Activated CD4-positive, alpha-beta T cell treated with anti-CD3 and anti-CD28 coated beads for 1 hour (primary cell): ENCODE measurements around the gene SFMBT2.

Experiments
- DNase-seq: peaks from one replicate; pipeline ENCODE4 v3.0.0-alpha.2; 2020

The SFMBT2 gene

DNA sequence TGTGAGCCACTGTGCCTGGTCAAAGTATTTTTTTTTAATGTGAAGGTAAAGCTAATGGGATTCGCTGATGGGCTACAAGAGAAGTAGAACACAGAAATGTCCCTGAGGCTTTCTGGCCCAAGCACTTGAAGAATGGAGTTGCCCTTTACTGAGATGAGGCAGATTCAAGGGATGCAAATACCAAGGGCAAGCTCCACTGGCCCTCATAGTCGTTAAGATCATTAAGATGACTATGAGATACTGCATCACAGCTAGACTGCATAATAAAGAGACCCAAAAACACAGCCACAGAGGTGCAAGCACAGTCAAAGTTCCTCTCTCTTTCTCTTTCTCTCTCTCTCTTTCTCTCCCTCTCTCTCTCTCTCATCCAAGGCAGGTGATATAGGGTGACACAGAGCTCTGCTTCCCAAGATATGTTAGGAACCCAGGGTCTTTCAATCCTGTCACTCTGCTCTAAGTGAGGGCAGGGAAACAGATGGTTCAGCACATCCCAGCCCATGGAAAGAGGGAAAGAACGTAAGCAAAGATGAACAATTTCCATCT lies 117.4 kb downstream of the SFMBT2 start:
- no peak for DNase-seq

DNA sequence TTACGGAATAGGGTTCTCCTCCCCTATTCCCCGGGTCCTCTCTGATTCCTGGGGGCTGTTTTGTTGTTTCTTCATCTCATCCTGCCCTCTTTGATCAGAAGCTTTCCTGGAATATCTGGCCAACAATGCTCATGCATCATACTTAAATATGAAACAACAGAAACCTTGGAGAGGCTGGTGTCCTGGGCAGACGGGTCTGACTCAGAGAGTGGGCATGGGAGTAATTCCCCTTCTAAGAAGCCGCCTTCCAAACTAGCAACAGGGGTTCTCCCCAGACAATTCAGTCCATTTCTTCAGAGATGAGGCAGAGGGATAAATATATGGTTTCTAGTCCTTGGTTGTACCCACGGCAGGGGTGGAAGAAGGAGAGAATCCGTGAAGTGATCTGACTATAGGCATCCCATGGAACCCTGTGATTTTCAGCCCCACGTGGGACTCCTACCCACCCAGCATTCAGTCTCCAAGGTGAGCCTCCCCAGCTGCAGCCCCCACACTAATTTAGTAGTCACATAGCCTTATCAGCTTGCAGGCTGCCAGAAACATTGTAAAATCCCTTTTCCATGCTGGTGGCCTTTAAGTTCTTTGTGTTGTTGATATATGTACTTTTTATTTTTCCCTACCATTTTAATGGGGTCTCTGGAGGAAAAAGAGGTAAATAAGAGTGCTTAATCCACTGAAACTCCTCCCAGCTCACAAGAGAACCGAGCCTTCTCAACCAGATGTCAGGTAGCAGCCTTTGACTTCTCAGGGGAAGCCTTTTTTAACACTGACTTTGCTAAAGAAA lies 119.2 kb downstream of the SFMBT2 start:
- no peak for DNase-seq

DNA sequence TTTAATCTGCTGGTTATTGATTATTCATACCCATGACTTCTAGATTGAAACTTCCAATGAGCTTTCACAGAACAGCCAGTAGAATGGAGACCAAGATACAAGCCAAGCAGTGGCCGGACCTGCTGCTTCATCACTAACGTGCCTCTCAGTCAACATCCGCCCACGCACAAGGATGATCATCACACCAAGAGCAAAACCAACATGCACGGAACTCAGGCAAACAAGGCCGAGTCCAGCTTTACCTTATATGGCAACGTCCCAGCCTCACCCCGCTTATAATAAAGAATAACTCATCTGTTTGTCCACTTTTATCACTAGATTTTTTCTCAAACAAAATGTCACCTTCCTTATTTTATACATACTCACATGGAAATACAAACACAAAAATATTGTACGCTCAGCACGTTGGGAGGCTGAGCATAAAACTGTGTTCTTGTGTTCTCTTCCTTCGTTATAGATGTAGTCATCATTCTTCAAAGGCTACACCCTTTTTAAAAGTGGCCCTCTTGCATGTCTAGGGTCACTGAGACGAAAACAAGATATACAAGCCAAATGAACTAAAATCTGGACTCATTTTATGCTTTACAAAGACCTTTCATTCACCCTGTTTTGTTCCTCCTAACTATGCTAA lies 122.7 kb downstream of the SFMBT2 start:
- no peak for DNase-seq

DNA sequence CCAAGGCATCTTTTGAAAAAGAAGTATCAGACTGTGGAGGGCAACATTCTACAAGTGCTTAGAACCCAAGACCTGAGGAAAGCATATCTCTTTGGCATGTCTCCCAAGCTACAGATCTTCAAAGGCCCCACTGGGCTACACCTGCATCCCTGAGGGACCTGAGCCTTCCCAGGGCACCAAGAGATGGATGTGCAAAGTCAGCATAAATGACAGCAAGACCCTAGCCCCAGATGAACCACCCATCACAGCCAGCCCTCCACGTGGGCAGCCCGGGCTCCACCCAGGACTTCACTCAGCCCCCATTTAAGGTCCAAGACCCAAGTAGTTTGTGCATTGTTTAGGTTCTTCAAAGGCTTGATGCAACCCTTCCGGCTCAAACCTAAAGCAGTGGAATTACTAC lies 123.5 kb downstream of the SFMBT2 start:
- no peak for DNase-seq

DNA sequence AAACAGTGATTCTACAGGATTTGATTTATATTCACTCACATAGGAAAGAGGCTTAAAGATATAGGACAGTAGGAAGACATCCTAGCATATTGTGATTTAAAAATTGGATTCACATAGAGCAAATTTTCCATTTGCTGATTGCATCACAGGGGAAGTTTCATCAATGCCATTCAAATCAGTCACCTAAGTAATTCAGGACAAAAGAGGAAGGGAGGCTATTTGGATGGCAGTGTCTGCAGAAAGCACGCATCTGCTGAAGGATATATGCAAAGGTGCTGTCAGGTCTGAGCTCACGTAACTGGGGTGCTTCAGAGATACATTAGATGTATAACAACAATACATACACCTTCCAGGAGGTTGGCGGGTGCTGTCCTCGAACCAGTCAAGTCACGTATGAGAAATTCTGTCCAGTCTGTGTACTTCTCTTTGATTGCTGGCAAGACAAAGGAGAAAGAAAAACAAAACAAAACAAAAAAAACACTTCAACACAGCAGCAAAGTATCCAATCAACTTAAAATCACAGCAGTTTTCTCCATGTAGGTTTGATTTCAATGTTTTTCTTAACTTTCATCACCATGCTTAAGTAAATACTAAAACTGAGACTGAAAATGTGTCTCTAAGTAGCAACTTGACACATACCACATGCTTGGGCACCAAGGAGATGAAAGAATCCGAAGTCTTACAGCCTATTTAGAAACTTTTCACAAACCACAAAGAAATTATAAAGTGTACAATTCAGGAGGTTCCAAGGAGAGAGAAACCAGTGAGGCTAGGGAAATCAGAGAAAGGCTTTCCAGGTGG lies 125.1 kb downstream of the SFMBT2 start:
- no peak for DNase-seq

DNA sequence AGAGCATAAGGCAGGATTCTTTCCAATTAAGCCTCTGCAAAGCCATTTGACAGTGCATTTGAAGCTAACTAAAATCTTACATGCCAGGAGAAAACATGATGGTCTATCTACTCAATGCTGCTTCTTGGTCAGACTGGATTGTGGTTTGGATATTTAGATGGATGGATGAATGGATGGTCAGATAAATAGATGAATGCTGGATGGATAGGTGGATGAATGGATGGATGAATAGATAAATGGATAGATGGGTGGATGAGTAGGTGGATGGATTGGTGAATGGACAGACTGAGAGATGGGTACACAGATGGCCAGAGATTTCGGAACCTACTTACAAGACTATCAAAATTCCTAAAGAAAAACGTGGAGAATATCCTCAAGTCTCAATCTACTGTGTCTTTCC lies 127.6 kb downstream of the SFMBT2 start:
- no peak for DNase-seq

DNA sequence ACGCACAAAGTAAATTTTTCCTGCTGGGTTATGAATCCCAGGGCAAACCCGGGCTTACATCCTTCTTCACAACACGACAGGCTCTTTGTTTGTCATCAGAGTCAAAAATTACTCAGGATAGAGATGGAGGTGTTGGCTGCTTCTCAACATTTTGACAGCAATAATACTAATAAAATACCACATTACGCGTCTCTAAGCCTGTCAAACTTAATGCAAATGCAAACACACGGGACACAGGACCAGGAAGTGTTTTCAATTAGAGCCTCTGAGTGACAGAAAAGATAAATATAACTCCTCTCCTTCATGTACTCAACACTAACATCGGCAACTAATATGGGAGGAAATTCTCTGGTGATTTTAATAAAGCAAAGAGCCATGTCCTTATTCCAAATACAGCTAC lies 128.4 kb downstream of the SFMBT2 start:
- DNase-seq, result no peak

DNA sequence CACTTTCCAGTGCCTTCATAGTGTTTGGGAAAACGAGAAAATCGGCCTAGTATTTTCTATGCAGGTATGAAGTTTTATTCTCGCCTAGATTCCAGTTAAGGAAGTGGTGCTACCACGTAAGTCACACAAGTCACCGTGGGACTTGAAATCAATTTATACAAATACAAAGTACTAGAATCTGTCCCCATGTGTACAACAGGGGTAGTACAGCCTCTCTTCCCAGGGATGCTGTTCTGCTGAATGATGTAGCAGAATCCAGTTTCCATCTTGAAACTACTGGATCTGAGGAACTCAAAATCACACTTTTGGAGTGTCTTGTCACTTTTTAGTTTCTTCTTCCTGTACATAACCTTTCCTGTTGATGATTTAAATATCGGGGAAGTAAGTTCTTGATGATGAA lies 129.4 kb downstream of the SFMBT2 start:
- no peak for DNase-seq

DNA sequence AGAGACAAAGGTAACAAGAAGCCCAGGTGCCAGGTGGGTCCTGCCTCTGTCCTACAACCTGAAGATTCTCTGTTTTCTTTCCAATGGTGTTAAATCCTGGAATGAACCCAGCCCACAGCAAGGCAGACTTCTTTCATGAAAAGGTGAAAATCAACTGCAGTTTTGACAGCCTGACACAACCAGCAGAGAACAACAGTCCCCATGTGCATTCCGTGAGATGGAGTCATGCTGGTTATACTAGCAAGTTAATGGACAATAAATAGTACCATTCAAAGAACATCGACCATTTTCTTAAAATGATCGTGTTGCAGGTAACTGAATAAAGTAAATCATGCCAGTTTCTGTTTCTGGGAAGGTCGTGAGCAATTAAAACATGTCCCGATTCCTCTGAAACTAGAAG lies 131.5 kb downstream of the SFMBT2 start:
- DNase-seq, result no peak

DNA sequence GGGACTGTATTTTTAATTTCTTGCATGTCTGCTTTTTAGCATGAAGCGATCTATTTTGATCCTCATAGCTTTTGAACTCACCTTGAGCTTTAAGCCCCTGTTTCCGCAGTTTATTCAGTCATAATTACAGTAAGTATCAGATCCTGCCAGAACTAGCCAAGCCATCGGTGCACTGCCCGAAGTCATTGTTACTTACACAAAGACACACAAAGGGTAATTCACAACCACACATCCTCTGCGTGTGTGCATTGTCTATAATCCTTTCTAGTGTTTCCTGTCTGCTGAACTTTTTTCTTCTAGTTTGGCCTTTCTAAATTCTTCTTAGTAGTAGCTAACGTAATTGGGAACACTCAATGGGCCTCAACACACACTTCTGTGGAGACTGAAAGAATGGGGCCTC lies 133.0 kb downstream of the SFMBT2 start:
- DNase-seq, result no peak

DNA sequence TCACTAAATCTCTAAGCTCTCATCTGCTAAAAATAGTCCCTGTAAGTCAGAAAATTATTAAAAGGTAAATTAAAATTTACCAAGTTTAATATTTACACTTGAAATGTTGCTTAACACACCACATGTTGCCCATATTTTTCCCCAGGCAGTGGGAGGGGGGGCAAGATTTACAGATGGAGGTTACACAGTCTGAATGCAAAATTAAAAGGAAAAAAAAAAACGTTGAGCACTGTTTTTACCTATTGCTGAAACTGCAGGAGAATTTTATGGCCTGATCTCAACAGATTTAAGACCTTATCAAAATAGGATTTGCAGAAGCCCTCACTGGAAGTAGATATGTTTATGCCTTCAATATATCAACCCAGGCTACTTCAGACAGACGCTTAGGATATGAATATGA lies 133.4 kb downstream of the SFMBT2 start:
- DNase-seq, result no peak

DNA sequence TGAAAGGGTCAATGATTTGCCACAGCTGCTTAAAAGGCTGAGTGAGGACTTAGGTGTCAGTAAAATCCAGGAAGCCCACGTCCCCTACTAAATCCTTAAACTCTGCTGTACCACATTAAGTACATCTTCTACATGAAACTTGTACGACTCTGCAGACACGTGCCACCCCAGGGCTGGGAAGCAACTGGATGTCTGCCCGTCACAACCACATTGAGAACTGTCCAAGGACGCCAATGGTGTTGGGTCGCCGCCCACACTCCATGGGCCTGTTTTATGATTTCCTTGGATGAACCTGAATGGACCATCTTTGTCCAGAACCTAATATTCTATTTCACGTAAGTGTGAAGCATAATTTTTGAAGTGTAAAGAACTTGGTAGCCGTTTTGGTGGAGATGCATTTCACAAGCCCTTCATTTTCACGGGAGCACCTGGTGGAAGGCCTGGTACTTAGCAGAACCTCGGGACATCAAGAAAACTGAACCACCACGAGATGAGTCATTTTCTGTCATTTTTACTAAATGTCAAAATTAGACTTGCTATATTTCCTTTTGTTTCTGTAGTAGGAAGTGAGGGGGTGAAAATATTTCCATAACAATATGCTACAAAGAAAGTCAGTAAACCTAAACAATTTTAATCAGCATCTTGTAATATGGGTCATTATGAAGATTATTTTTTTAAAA lies 134.9 kb downstream of the SFMBT2 start:
- no peak for DNase-seq

DNA sequence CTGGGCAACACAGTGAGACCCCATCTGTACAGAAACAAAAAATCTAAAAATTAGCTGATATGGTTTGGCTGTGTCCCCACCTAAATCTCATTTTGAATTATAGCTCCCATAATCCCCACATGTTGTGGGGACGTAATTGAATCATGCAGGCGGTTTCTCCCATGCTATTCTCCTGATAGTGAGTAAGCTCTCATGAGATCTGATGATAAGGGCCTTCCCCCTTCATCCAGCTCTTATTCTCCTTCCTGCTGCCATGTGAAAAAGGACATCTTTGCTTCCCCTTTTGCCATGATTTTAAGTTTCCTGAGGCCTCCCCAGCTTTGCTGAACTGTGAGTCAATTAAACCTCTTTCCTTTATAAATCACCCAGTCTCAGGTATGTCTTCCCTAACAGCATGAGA lies 136.5 kb downstream of the SFMBT2 start:
- no peak for DNase-seq

DNA sequence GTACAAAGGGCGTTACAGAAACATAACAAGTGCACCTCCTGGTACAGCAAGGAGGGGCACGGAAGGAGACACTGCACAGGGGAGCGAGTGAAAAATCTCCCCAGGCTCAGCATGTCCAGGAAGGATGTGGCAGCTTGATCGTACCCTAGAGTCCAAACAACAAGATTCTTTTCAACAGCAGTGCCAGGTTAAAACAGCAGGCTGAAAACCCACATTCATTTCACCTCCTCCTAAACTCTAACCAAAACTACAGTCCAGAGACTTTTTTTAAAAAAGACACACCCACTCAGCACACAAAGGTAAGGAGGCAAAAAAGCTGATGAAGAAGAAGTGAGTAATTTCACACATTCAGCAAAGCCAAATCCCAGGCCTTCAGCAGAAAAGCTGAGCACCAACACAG lies 138.8 kb downstream of the SFMBT2 start:
- DNase-seq, result no peak

DNA sequence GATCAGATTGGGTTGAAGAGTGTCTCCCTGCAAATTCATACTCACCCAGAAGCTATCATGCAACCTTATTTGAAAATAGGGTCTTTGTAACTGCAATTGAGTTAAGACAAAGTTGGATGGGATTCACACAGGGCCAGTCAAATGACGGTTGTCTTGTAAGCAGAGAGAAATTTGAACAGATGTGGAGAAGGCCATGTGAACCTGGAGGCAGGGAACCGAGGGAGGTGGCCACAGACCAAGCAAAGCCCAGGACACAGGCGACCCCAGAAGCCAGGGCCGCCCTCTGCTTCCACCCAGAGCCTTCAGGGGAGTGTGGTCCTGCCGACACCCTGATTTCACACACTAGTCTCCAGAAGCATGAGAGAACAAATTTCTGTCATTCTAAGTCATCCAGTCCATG lies 140.8 kb downstream of the SFMBT2 start:
- no peak for DNase-seq

DNA sequence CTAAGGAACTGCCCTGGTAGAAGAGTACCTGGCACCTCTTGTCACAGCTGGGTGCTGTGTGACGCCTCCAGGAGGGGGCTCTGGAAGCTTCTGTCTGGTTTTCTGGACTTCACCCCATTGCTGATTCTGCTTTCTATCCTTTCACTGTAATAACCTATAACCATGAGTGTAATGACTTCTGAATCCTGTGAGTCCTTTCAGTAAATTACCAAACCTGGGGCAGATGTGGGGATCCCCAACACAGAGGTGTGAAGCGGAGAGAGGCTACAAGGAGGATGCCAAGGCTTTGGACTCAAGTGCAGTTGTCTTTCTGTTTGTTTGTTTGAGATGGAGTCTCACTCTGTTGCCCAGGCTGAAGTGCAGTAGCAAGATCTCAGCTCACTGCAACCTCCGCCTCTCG lies 143.7 kb downstream of the SFMBT2 start:
- DNase-seq, result no peak

DNA sequence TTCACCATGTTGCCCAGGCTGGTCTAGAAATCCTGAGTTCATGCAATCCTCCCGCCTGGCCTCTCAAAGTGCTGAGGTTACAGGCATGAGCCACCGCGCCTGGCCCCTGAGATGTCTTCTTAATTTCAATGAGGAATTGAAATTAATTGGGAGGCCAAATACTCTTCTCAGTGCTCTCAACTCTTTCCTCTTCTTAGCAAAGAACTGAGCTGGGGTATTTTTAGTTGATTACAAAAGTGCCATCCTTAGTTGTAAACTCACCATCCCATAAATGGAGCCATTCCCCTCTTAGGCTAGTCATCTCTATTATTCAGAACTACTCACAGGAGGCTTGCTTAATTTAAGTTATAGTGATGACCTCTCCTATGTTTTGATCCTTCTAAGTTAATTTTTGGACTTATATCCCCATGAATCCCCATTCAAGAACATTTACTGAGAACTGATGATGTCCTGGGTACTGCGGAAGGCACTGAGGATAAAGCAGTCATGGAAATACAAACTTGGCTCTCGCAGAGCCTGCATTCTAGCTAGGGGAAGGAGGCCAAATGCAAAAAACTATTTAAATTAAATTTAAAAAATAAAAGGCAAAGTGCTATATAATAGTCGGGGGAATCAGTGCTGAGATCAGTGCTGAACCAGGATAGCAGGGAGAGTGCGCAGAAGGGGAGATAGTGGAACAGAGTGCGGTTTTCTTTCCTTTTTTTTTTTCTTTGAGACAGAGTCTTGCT lies 145.3 kb downstream of the SFMBT2 start:
- DNase-seq, result no peak

DNA sequence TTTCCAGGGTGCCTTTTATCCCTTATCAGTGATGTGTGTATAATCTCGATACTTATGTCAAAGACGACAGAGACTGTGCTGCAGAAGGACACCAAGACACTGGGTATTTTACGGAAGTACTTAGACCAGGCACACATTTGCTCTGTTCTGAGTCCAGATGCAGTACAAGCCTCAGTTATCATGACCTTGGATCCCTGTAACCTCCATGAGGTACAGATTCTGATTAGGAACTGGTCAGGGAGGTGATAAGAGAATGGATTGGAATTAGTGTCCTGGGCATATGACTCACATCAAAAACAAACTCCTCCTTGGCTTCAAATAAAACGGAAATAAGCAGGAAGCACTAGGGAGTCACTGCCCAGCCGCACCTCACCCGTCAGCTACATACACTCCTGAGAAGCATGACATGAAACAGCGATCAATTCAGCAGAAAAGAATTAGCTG lies 146.5 kb downstream of the SFMBT2 start:
- DNase-seq, result no peak

DNA sequence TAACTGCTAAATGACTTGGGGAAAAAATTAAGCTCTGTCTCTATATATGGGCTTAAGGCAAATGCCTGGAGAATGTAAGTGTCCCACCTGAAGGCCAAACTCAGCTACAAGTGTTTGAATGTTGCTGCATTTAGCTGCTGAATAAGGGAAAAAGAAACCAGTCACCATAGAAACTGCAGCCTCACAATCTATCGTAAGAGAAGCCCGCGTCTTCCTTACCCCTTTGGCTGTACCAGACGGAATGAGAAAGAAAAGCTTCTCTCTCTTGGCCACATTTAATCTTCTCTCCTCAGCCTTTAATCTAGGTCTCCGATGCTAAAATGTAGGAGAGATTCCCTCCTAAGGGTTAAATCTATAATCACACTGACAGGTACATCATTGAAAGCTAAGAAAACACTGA lies 147.2 kb downstream of the SFMBT2 start:
- no peak for DNase-seq

DNA sequence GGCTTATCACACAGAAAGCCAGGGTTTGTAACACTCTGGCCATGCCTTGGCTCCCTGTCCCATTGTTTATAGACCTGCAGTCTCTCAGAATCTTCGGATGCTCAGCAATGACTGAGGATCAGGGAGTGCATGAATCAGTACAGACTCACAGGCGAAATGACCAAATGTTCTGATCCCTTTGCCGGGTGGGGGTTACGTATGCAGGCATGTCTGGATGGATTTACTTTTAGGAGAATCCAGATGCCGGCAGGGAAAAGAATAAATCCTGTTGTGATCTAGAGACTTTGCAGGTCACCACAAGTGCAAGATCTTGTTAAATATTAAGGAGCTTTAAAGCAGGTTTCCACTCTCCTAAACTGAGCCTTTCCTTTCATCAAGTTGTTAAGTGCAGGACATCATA lies 149.5 kb downstream of the SFMBT2 start:
- no peak for DNase-seq

DNA sequence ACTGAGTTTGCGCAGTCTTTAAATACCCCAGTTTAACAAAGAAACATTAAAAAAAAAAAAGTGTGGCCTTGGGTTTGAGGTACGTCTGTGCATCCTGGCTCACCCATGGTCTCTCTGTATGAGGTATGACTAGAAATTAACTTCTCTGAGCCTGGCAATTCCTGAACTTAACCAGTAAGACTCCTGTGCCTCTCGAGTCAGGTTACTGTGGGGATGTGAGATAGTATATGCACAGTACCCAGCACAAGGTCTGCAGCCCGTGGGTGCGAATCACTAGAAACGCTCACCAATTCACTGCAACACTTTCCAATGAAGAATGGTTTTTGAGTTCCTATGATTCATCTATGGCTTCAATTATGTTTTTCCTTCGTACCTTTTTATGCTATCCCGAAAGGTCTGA lies 149.9 kb downstream of the SFMBT2 start:
- DNase-seq, result no peak

DNA sequence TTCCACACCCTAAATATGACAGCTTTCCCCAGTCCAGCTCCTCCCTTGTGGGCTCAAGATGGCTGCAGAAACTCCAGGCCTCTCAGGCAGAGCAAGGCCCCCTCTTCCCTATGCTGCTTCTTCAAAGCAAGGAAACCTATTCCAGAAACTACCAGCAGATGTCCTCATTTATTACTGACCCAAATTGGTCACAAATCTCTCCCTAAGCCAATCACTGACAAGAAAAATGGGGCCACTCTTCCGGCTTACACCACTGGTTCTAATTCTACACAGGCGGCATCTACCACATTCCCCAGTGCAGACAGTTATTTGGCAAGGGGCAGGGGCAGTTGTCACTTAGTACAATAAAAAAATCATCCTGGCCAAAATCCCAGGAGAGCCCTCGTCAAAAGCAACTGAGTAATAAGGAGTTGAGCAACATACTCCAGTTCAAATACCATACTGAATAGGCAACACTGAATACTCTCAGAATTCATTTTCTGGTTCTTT lies 150.4 kb downstream of the SFMBT2 start:
- DNase-seq, result no peak
